ENCODE measurements around the gene GTPBP2.
"Not testable (repeated sequence)": the region's sequence is repeated elsewhere in the genome, so short reads cannot be mapped to it uniquely, and the experiment has no call there.

Gene GTPBP2

GRCh38 chr6:43593938-43594337 lies 35.1 kb downstream of the GTPBP2 start:
- DNase-seq (ENCODE audit: low spot score in 2 of 2) (no peak), ATAC-seq (ENCODE audit: low read depth) (no peak)
- Mint-ChIP-seq H3K4me1 (no peaks in the 10 kb centered on the region), H3K4me3 (no peak overlapping the region), H3K27me3 (no peaks in the 10 kb centered on the region), H3K9me3 (no peaks in the 10 kb centered on the region), H3K27ac (no peak overlapping the region), H3K36me3 (peaks cover 11% of the 10 kb centered on the region)

GRCh38 chr6:43589564-43589963 lies 39.5 kb downstream of the GTPBP2 start:
- DNase-seq (ENCODE audit: low spot score in 2 of 2); ATAC-seq (ENCODE audit: low read depth); H3K4me1 Mint-ChIP-seq; H3K9me3 Mint-ChIP-seq; H3K4me3 Mint-ChIP-seq; H3K27ac Mint-ChIP-seq; H3K27me3 Mint-ChIP-seq: not testable (repeated sequence)
- H3K36me3 Mint-ChIP-seq = peaks cover 18% of the 10 kb centered on the region

GRCh38 chr6:43588194-43588593 lies 40.9 kb downstream of the GTPBP2 start:
- Mint-ChIP-seq H3K4me3 (no peak overlapping the region), H3K4me1 (peaks cover 5% of the 10 kb centered on the region), H3K27me3 (no peaks in the 10 kb centered on the region), H3K9me3 (no peaks in the 10 kb centered on the region), H3K36me3 (peaks cover 24% of the 10 kb centered on the region), H3K27ac (no peak overlapping the region)
- DNase-seq (ENCODE audit: low spot score in 2 of 2) (no peak), ATAC-seq (ENCODE audit: low read depth) (no peak)

GRCh38 chr6:43584892-43585570 lies 44.0 kb downstream of the GTPBP2 start:
- DNase-seq (ENCODE audit: low spot score in 2 of 2) (no peak), ATAC-seq (ENCODE audit: low read depth) (no peak)
- Mint-ChIP-seq H3K36me3 (peaks cover 27% of the 10 kb centered on the region), H3K27me3 (no peaks in the 10 kb centered on the region), H3K9me3 (no peaks in the 10 kb centered on the region), H3K4me3 (no peak overlapping the region), H3K27ac (peak overlapping the region; percentile 3), H3K4me1 (peaks cover 5% of the 10 kb centered on the region)

GRCh38 chr6:43582911-43583310 lies 46.2 kb downstream of the GTPBP2 start:
- ATAC-seq (ENCODE audit: low read depth) (no peak), DNase-seq (ENCODE audit: low spot score in 2 of 2) (no peak)
- Mint-ChIP-seq H3K36me3 (peaks cover 20% of the 10 kb centered on the region), H3K9me3 (no peaks in the 10 kb centered on the region), H3K27ac (peak overlapping the region; percentile 62), H3K4me1 (peaks cover 15% of the 10 kb centered on the region), H3K4me3 (no peak overlapping the region), H3K27me3 (no peaks in the 10 kb centered on the region)

GRCh38 chr6:43579171-43579570 lies 49.9 kb downstream of the GTPBP2 start:
- DNase-seq (ENCODE audit: low spot score in 2 of 2) = no peak
- Mint-ChIP-seq H3K9me3 (no peaks in the 10 kb centered on the region), H3K4me3 (no peak overlapping the region), H3K27ac (peak overlapping the region; percentile 90), H3K27me3 (no peaks in the 10 kb centered on the region), H3K4me1 (peaks cover 20% of the 10 kb centered on the region), H3K36me3 (peaks cover 13% of the 10 kb centered on the region)
- ATAC-seq (ENCODE audit: low read depth) = no peak

- no peaks in the 10 kb centered on the region for H3K9me3 Mint-ChIP-seq
- H3K27ac Mint-ChIP-seq = peak overlapping the region; percentile 90
- peaks cover 13% of the 10 kb centered on the region for H3K36me3 Mint-ChIP-seq
- no peak for ATAC-seq (ENCODE audit: low read depth)
- H3K27me3 Mint-ChIP-seq = no peaks in the 10 kb centered on the region
- H3K4me3 Mint-ChIP-seq = peak overlapping the region; percentile 38
- H3K4me1 Mint-ChIP-seq = peaks cover 20% of the 10 kb centered on the region
- no peak for DNase-seq (ENCODE audit: low spot score in 2 of 2)
These were observed 50.3 kb downstream of the GTPBP2 start for GRCh38 chr6:43578748-43579147.

GRCh38 chr6:43575772-43576551 lies 53.1 kb downstream of the GTPBP2 start, which contains the start of the genes POLH and XPO5:
TSS of gene POLH (plus strand) at chr6:43576185. CDS start at chr6:43582320, 6,135 bp downstream.
TSS of gene XPO5 (minus strand) at chr6:43576038. CDS start at chr6:43575864, 174 bp downstream.
- H3K36me3 Mint-ChIP-seq = peaks cover 12% of the 10 kb centered on the region
- ATAC-seq (ENCODE audit: low read depth) (peak; percentile 94), DNase-seq (ENCODE audit: low spot score in 2 of 2) (peak; percentile 85 to 86)
- H3K27ac Mint-ChIP-seq = peak within 1 kb of the TSS; percentile 82
- peak within 1 kb of the TSS; percentile 100 for H3K4me3 Mint-ChIP-seq
- H3K4me1 Mint-ChIP-seq = peaks cover 20% of the 10 kb centered on the region
- H3K27me3 Mint-ChIP-seq = no peaks in the 10 kb centered on the region
- H3K9me3 Mint-ChIP-seq = no peaks in the 10 kb centered on the region

GRCh38 chr6:43575105-43575771 lies 53.8 kb downstream of the GTPBP2 start:
- Mint-ChIP-seq H3K27me3 (no peaks in the 10 kb centered on the region), H3K9me3 (no peaks in the 10 kb centered on the region), H3K36me3 (peaks cover 12% of the 10 kb centered on the region), H3K27ac (peak overlapping the region; percentile 82), H3K4me3 (peak overlapping the region; percentile 100), H3K4me1 (peaks cover 20% of the 10 kb centered on the region)
- no peak for DNase-seq (ENCODE audit: low spot score in 2 of 2)
- ATAC-seq (ENCODE audit: low read depth) = no peak

- no peak for DNase-seq (ENCODE audit: low spot score in 2 of 2)
- Mint-ChIP-seq H3K36me3 (peaks cover 18% of the 10 kb centered on the region), H3K9me3 (no peaks in the 10 kb centered on the region), H3K4me1 (peaks cover 8% of the 10 kb centered on the region), H3K4me3 (no peak overlapping the region), H3K27me3 (no peaks in the 10 kb centered on the region), H3K27ac (no peak overlapping the region)
- ATAC-seq (ENCODE audit: low read depth) = no peak
These were observed 57.0 kb downstream of the GTPBP2 start for GRCh38 chr6:43572015-43572414.

- Mint-ChIP-seq H3K27me3 (no peaks in the 10 kb centered on the region), H3K27ac (peak overlapping the region; percentile 25), H3K9me3 (no peaks in the 10 kb centered on the region), H3K4me3 (no peak overlapping the region), H3K36me3 (peaks cover 18% of the 10 kb centered on the region), H3K4me1 (peaks cover 7% of the 10 kb centered on the region)
- ATAC-seq (ENCODE audit: low read depth) (no peak), DNase-seq (ENCODE audit: low spot score in 2 of 2) (no peak)
These were observed 58.1 kb downstream of the GTPBP2 start for GRCh38 chr6:43570876-43571441.
